GM12878 (cell line): Measurements from ENCODE around the gene DHX57. TPM values are rescaled to one million over a fixed set of nuclear protein-coding genes. Genes with fewer than 3 reads are reported as not detected.

Experiments used
- ATAC-seq: fragments of 200-7000 bp; cut with Tn5 transposase; 3 replicates; pipeline ENCODE4 v1.9.1; 2020; ENCODE audit warnings: mild to moderate bottlenecking, moderate library complexity
- BruUV-seq: library from RNA; stranded (reverse); fragments of 400-500 nt; replicated peaks from 2 replicates; lab custom pipeline; 2021; lab: Mats Ljungman, UMichigan
- CTCF ChIA-PET: fragments of 300-600 bp; sonication (Branson Sonifier 250); formaldehyde crosslinking; extraction: SDS; loops from one replicate; lab custom pipeline; 2021; ENCODE audit warnings: inconsistent platforms; lab: Yijun Ruan, JAX
- POLR2A ChIA-PET: fragments of 350-600 bp; formaldehyde crosslinking; extraction: SDS; loops from one replicate; lab custom pipeline; 2021; ENCODE audit warnings: inconsistent platforms; lab: Charles Lee
- RAD21 ChIA-PET: fragments of 300-600 bp; sonication (Branson Sonifier 250); formaldehyde crosslinking; loops from one replicate; lab custom pipeline; 2023; ENCODE audit warnings: antibody characterized with exemption; ENCODE audit not compliant: unreplicated experiment; lab: Charles Lee
- SMC1A ChIA-PET: fragments of 300-600 bp; sonication (Branson Sonifier 250); formaldehyde crosslinking; loops from one replicate; lab custom pipeline; 2023; ENCODE audit not compliant: unreplicated experiment, uncharacterized antibody; lab: Charles Lee
- DNase-seq: peaks from one replicate; pipeline ENCODE4 v3.0.0-alpha.2; 2011; ENCODE audit warnings: low read depth, low spot score
- FAIRE-seq: peaks from 3 replicates; lab custom pipeline; 2011; peaks lifted over from hg19 to GRCh38; lab: Jason Lieb, UNC
- H2AFZ ChIP-seq: 2 replicates; pipeline ENCODE4 v1.6.0; 2011; ENCODE audit warnings: low read depth, low read length, control low read depth; ENCODE audit not compliant: control insufficient read depth
- H3K27ac ChIP-seq: 2 replicates; pipeline ENCODE4 v1.5.1; 2011; ENCODE audit warnings: control low read depth; ENCODE audit not compliant: control insufficient read depth, insufficient read depth
- H3K27me3 ChIP-seq, 2 experiments: replicated peaks in 1 of 2; 2 replicates each; pipeline versions ENCODE4 v1.6.0 to v1.6.1; 2011; ENCODE audit warnings: low read length in 1 of 2; ENCODE audit not compliant: control insufficient read depth in 2 of 2, insufficient read depth in 2 of 2
- H3K36me3 ChIP-seq, 2 experiments: 2 replicates each; pipeline ENCODE4 v1.5.1; 2011; ENCODE audit warnings: low read length in 1 of 2; ENCODE audit not compliant: control insufficient read depth in 2 of 2, insufficient read depth in 2 of 2
- H3K4me1 ChIP-seq: 2 replicates; pipeline ENCODE4 v1.6.1; 2011; ENCODE audit warnings: mild to moderate bottlenecking, low read length, moderate library complexity, mixed read lengths; ENCODE audit not compliant: control insufficient read depth, insufficient read depth
- H3K4me2 ChIP-seq: 2 replicates; pipeline ENCODE4 v1.6.0; 2011; ENCODE audit warnings: control low read depth; ENCODE audit not compliant: control insufficient read depth, insufficient read depth
- H3K4me3 ChIP-seq: fragments of 200-600 bp; sonication (generic); 2 replicates; pipeline ENCODE4 v1.5.1; 2016
- H3K79me2 ChIP-seq: 2 replicates; pipeline ENCODE4 v1.6.0; 2011; ENCODE audit warnings: low read length; ENCODE audit not compliant: control insufficient read depth, insufficient read depth
- H3K9ac ChIP-seq: 2 replicates; pipeline ENCODE4 v1.8.0; 2011; ENCODE audit warnings: low read length, control low read depth, mixed read lengths; ENCODE audit not compliant: control insufficient read depth, insufficient read depth
- H3K9me3 ChIP-seq: replicated peaks from 3 replicates; pipeline ENCODE4 v1.5.1; 2011; ENCODE audit warnings: mild to moderate bottlenecking, low read length; ENCODE audit not compliant: control insufficient read depth, insufficient read depth
- H4K20me1 ChIP-seq: 2 replicates; pipeline ENCODE4 v1.6.0; 2011; ENCODE audit not compliant: control insufficient read depth, insufficient read depth
- EP300 ChIP-seq, 2 experiments: fragments of 150-350 bp in 1 of 2; IDR thresholded peaks; 2 replicates each; pipeline ENCODE4 v1.6.1; 2011 to 2012; ENCODE audit warnings: low read depth in 2 of 2, low read length in 2 of 2, borderline replicate concordance in 1 of 2, improper control_type of control experiment in 1 of 2, inconsistent platforms in 1 of 2; ENCODE audit not compliant: control insufficient read depth in 1 of 2
- EZH2 ChIP-seq: IDR thresholded peaks from 2 replicates; pipeline ENCODE4 v1.6.1; 2012; ENCODE audit warnings: low read depth, mild to moderate bottlenecking, control low read depth, inconsistent platforms, low read length, borderline replicate concordance; ENCODE audit not compliant: control insufficient read depth
- FOXK2 ChIP-seq: fragments of 450-650 bp; IDR thresholded peaks from 2 replicates; pipeline ENCODE4 v1.6.1; 2017; ENCODE audit warnings: mild to moderate bottlenecking, moderate library complexity
- GABPA ChIP-seq: IDR thresholded peaks from 2 replicates; pipeline ENCODE4 v1.6.1; 2014; ENCODE audit warnings: antibody characterized with exemption, low read depth, mild to moderate bottlenecking, inconsistent platforms
- NR2F1 ChIP-seq: fragments of 450-650 bp; conservative IDR thresholded peaks from 2 replicates; pipeline ENCODE4 v1.6.1; 2017; ENCODE audit warnings: mild to moderate bottlenecking
- PAX8 ChIP-seq: fragments of 450-650 bp; IDR thresholded peaks from 2 replicates; pipeline ENCODE4 v1.6.1; 2017; ENCODE audit warnings: mild to moderate bottlenecking, moderate library complexity
- SMAD5 ChIP-seq: IDR thresholded peaks from 2 replicates; pipeline ENCODE4 v1.6.1; 2016; ENCODE audit warnings: antibody characterized with exemption, low read depth
- SREBF2 ChIP-seq: IDR thresholded peaks from 2 replicates; pipeline ENCODE4 v1.6.1; 2012; ENCODE audit warnings: mild to moderate bottlenecking, low read length
- ZNF384 ChIP-seq: IDR thresholded peaks from 2 replicates; pipeline ENCODE4 v1.6.1; 2012; ENCODE audit warnings: low read depth, mild to moderate bottlenecking, low read length, improper control_type of control experiment, borderline replicate concordance
- WGBS: methylation state at CpG from one replicate; pipeline ENCODE4 v1.1.6; 2016; ENCODE audit warnings: low lambda C conversion rate; ENCODE audit not compliant: insufficient replicate concordance, insufficient coverage; ENCODE audit errors: missing lambda C conversion rate; 5-methylcytosine and 5-hydroxymethylcytosine counted together
- in situ Hi-C: fragments of 300-500 bp; cut with MboI; formaldehyde crosslinking; loops from 9 replicates; pipeline ENCODE4 v1.14.3; 2018; ENCODE audit warnings: mixed read lengths
- intact Hi-C: fragments of 100-400 bp; cut with micrococcal nuclease; formaldehyde crosslinking; loops from one replicate; pipeline ENCODE4 v1.14.2; 2022; ENCODE audit not compliant: unreplicated experiment
- polyA plus RNA-seq, 11 experiments: library from polyadenylated mRNA; depleted of rRNA in 4 of 11; unstranded in 6 of 11; stranded (reverse) in 5 of 11; fragments of >200 nt; fragmentation: Nextera tagmentation in 4 of 11; fragmentation: Illumina TruSeq in 1 of 11; extraction: Ambion mirVana in 4 of 11; extraction: Trizol in 1 of 11; gene quantifications; 1 replicate in 1 of 11; 2 replicates in 10 of 11; pipeline versions ENCODE4 v1.2.1 to v1.2.3, GENCODE V29; 2011 to 2016; ENCODE audit warnings: inconsistent platforms in 2 of 11, missing spikeins in 2 of 11, low read depth in 1 of 11
- total RNA-seq, 4 experiments: library from RNA; depleted of rRNA in 3 of 4; stranded (reverse); fragments of >200 nt in 3 of 4; fragmentation: Illumina TruSeq in 1 of 4; extraction: Trizol in 1 of 4; gene quantifications; 2 replicates each; pipeline versions ENCODE4 v1.2.1 to v1.2.3, GENCODE V29; 2013 to 2021
- TF ChIP-seq, protein P1 (sequence below): IDR thresholded peaks from 2 replicates; pipeline ENCODE4 v1.6.1; 2011; ENCODE audit warnings: low read depth, low read length, improper control_type of control experiment, borderline replicate concordance
- TF ChIP-seq, protein P2 (sequence below): fragments of 450-650 bp; IDR thresholded peaks from 2 replicates; pipeline ENCODE4 v1.6.1; 2014; ENCODE audit warnings: mild to moderate bottlenecking
- TF ChIP-seq, protein P3 (sequence below): fragments of 450-650 bp; formaldehyde crosslinking; IDR thresholded peaks from 2 replicates; pipeline ENCODE4 v1.4.0; 2020; ENCODE audit warnings: mild to moderate bottlenecking, moderate library complexity
- TF ChIP-seq, protein P4 (sequence below): fragments of 450-650 bp; IDR thresholded peaks from 2 replicates; pipeline ENCODE4 v1.6.1; 2017; ENCODE audit warnings: mild to moderate bottlenecking, moderate library complexity

DHX57 gene
- total and polyA plus RNA-seq, 10 of the 15 experiments (the other 5 are each of a cell fraction or from before 2014, with no cell fraction given), result 6.5 to 18.0 (median 15.8) TPM

DNA sequence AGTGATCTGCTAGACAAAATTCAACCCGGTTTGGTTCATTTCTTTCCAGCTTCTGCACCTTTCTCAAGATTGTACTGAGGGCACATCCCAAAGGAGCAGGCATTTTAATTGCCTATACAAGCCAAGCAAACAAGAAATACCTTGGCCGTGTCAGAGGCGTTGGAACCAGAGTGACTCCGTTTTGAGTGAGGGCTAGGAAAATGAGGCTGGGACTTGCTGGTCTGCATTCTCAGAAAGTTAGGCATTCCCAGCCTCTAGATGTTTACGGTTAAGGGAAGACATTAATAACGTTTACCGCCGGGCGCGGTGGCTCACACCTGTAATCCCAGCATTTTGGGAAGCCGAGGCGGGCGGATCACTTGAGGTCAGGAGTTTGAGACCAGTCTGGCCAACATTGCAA, 99.2 kb downstream of the DHX57 start:
- Histone ChIP-seq H3K9ac (no peak overlapping the region), H4K20me1 (no peaks in the 10 kb centered on the region), H3K4me1 (0 out of 2 replicates have a peak, but pooled peaks cover 2% of the 10 kb centered on the region), H3K27ac (no peak overlapping the region), H3K79me2 (peaks cover 12% of the 10 kb centered on the region), H3K36me3 (peaks cover 0 to 2% of the 10 kb centered on the region in 2 experiments; a peak in 2 of 4 replicates), H3K4me2 (no peak overlapping the region), H3K9me3 (no peaks in the 10 kb centered on the region), H2AFZ (no peak overlapping the region), H3K4me3 (no peak overlapping the region), H3K27me3 (no peaks in the 10 kb centered on the region)
- FAIRE-seq, result no peak
- no TSS peak for BruUV-seq
- CTCF ChIA-PET, result interaction anchor here (0.6 kb wide), 1 partner anchor 45 kb away, joined by 4 read pairs; no protein-coding TSS in a partner anchor
- no peak for DNase-seq
- no peak for ATAC-seq
- RAD21 ChIA-PET, result no interaction called here
- POLR2A ChIA-PET, result interaction anchor here (1.2 kb wide), 1 partner anchor 25 kb away, joined by 6 read pairs; the partner anchor contains the start of gene SRSF7
- in situ Hi-C loops, result no loop called here
- SMC1A ChIA-PET, result no interaction called here
- WGBS, result 87% methylated on average over 13 of the region's 13 CpGs
- intact Hi-C loops, result no loop called here
- TF ChIP-seq EP300 (IDR thresholded peaks at IDR 0.05; ENCODE audit: borderline replicate concordance in 1 of 2, control insufficient read depth in 1 of 2, low read depth in 2 of 2, low read length in 2 of 2) (no peak), SREBF2 (no peak), FOXK2 (no peak), NR2F1 (no peak), SMAD5 (no peak), ZNF384 (no peak), PAX8 (no peak), GABPA (no peak), EZH2 (no peak)
- TF ChIP-seq, protein P1, sequence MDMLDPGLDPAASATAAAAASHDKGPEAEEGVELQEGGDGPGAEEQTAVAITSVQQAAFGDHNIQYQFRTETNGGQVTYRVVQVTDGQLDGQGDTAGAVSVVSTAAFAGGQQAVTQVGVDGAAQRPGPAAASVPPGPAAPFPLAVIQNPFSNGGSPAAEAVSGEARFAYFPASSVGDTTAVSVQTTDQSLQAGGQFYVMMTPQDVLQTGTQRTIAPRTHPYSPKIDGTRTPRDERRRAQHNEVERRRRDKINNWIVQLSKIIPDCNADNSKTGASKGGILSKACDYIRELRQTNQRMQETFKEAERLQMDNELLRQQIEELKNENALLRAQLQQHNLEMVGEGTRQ, result no peak
- TF ChIP-seq, protein P2, sequence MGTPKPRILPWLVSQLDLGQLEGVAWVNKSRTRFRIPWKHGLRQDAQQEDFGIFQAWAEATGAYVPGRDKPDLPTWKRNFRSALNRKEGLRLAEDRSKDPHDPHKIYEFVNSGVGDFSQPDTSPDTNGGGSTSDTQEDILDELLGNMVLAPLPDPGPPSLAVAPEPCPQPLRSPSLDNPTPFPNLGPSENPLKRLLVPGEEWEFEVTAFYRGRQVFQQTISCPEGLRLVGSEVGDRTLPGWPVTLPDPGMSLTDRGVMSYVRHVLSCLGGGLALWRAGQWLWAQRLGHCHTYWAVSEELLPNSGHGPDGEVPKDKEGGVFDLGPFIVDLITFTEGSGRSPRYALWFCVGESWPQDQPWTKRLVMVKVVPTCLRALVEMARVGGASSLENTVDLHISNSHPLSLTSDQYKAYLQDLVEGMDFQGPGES, result no peak
- TF ChIP-seq, protein P3, sequence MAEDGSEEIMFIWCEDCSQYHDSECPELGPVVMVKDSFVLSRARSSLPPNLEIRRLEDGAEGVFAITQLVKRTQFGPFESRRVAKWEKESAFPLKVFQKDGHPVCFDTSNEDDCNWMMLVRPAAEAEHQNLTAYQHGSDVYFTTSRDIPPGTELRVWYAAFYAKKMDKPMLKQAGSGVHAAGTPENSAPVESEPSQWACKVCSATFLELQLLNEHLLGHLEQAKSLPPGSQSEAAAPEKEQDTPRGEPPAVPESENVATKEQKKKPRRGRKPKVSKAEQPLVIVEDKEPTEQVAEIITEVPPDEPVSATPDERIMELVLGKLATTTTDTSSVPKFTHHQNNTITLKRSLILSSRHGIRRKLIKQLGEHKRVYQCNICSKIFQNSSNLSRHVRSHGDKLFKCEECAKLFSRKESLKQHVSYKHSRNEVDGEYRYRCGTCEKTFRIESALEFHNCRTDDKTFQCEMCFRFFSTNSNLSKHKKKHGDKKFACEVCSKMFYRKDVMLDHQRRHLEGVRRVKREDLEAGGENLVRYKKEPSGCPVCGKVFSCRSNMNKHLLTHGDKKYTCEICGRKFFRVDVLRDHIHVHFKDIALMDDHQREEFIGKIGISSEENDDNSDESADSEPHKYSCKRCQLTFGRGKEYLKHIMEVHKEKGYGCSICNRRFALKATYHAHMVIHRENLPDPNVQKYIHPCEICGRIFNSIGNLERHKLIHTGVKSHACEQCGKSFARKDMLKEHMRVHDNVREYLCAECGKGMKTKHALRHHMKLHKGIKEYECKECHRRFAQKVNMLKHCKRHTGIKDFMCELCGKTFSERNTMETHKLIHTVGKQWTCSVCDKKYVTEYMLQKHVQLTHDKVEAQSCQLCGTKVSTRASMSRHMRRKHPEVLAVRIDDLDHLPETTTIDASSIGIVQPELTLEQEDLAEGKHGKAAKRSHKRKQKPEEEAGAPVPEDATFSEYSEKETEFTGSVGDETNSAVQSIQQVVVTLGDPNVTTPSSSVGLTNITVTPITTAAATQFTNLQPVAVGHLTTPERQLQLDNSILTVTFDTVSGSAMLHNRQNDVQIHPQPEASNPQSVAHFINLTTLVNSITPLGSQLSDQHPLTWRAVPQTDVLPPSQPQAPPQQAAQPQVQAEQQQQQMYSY (CRISPR knock-in tag), result no peak
- TF ChIP-seq, protein P4, sequence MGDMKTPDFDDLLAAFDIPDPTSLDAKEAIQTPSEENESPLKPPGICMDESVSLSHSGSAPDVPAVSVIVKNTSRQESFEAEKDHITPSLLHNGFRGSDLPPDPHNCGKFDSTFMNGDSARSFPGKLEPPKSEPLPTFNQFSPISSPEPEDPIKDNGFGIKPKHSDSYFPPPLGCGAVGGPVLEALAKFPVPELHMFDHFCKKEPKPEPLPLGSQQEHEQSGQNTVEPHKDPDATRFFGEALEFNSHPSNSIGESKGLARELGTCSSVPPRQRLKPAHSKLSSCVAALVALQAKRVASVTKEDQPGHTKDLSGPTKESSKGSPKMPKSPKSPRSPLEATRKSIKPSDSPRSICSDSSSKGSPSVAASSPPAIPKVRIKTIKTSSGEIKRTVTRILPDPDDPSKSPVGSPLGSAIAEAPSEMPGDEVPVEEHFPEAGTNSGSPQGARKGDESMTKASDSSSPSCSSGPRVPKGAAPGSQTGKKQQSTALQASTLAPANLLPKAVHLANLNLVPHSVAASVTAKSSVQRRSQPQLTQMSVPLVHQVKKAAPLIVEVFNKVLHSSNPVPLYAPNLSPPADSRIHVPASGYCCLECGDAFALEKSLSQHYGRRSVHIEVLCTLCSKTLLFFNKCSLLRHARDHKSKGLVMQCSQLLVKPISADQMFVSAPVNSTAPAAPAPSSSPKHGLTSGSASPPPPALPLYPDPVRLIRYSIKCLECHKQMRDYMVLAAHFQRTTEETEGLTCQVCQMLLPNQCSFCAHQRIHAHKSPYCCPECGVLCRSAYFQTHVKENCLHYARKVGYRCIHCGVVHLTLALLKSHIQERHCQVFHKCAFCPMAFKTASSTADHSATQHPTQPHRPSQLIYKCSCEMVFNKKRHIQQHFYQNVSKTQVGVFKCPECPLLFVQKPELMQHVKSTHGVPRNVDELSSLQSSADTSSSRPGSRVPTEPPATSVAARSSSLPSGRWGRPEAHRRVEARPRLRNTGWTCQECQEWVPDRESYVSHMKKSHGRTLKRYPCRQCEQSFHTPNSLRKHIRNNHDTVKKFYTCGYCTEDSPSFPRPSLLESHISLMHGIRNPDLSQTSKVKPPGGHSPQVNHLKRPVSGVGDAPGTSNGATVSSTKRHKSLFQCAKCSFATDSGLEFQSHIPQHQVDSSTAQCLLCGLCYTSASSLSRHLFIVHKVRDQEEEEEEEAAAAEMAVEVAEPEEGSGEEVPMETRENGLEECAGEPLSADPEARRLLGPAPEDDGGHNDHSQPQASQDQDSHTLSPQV, result no peak
